CD4-positive, alpha-beta T cell treated with Interferon alpha-2 for 1 hour (primary cell): ENCODE data around the gene RPL3.

Experiments used
- DNase-seq, 2 donors: peaks; one replicate each; pipeline ENCODE4 v3.0.0-alpha.2; 2020 to 2022

Gene RPL3

GRCh38 chr22:39316440-39317083 lies 2.9 kb downstream of the RPL3 start:
- peak; percentile 76 to 85 for DNase-seq

- DNase-seq: no peak
These were observed 4.0 kb downstream of the RPL3 start for GRCh38 chr22:39315389-39315788.

GRCh38 chr22:39314251-39314971 lies 5.0 kb downstream of the RPL3 start:
- DNase-seq: no peak

- no peak for DNase-seq
These were observed 6.0 kb downstream of the RPL3 start for GRCh38 chr22:39313258-39314001.

- no peak for DNase-seq
These were observed 7.0 kb downstream of the RPL3 start for GRCh38 chr22:39312410-39312809.

- no peak for DNase-seq
These were observed 7.6 kb downstream of the RPL3 start for GRCh38 chr22:39311592-39312400.

- no peak for DNase-seq
These were observed 9.3 kb downstream of the RPL3 start for GRCh38 chr22:39309881-39310714.

- no peak for DNase-seq
These were observed 10.0 kb downstream of the RPL3 start for GRCh38 chr22:39309364-39309861.

- peak in 1 of 2 donors; percentile 61 for DNase-seq
These were observed 10.6 kb downstream of the RPL3 start for GRCh38 chr22:39308614-39309363.

GRCh38 chr22:39306456-39307361 lies 12.7 kb downstream of the RPL3 start:
- peak; percentile 53 to 66 for DNase-seq

- no peak for DNase-seq
These were observed 15.3 kb downstream of the RPL3 start for GRCh38 chr22:39303892-39304671.

GRCh38 chr22:39303358-39303757 lies 16.1 kb downstream of the RPL3 start:
- no peak for DNase-seq

- no peak for DNase-seq
These were observed 16.9 kb downstream of the RPL3 start for GRCh38 chr22:39302431-39302960.

- no peak for DNase-seq
These were observed 17.5 kb downstream of the RPL3 start for GRCh38 chr22:39301926-39302325.

- no peak for DNase-seq
These were observed 18.3 kb downstream of the RPL3 start for GRCh38 chr22:39301108-39301507.

- DNase-seq: peak in 1 of 2 donors; percentile 44
These were observed 19.1 kb downstream of the RPL3 start for GRCh38 chr22:39300186-39300830.

- no peak for DNase-seq
These were observed 19.6 kb downstream of the RPL3 start for GRCh38 chr22:39299829-39300178.

GRCh38 chr22:39298241-39298987 lies 21.0 kb downstream of the RPL3 start:
- DNase-seq: no peak
